ENCODE results near the gene PHIP.

Gene PHIP

GRCh38 chr6:78916411-78916810, 161.6 kb downstream of the PHIP start (continued):
- TF ChIP-seq ZNF510 (tag by site-specific recombination; IDR thresholded peaks at IDR 0.05; ENCODE audit: insufficient replicate concordance), result no peak

GRCh38 chr6:78911218-78911940, 166.7 kb downstream of the PHIP start:
- no peaks in the 10 kb centered on the region for H3K9me3 ChIP-seq (ENCODE audit: control insufficient read depth, insufficient read depth, low read depth, low read length)
- no peak overlapping the region for H3K4me3 ChIP-seq (ENCODE audit: low read depth, low read length)
- ChIA-PET POLR2A (no interaction called here), CTCF (interaction anchor here (0.5 to 0.7 kb wide), 2 partner anchors 802 to 886 kb away, joined by 3 to 4 read pairs; no protein-coding TSS in a partner anchor)
- TF ChIP-seq ZNF140 (tag by site-specific recombination; IDR thresholded peaks at IDR 0.05) (no peak), ZNF280C (tag by site-specific recombination; IDR thresholded peaks at IDR 0.05) (no peak), ZNF133 (tag by site-specific recombination; IDR thresholded peaks at IDR 0.05) (no peak), ZBTB48 (tag by site-specific recombination; IDR thresholded peaks at IDR 0.05) (no peak)
- H3K4me1 ChIP-seq (ENCODE audit: control insufficient read depth, insufficient read depth, low read length), result no peaks in the 10 kb centered on the region
- peaks cover 0 to 8% of the 10 kb centered on the region in 2 experiments; a peak in 1 of 3 replicates for H3K36me3 ChIP-seq (ENCODE audit: control insufficient read depth in 2 of 2, insufficient read depth in 1 of 2, low read length in 2 of 2)
- no peak overlapping the region for H3K27ac ChIP-seq (ENCODE audit: extremely low read depth, low read depth, low read length)

GRCh38 chr6:78910591-78911171, 167.4 kb downstream of the PHIP start:
- no peaks in the 10 kb centered on the region for H3K4me1 ChIP-seq (ENCODE audit: control insufficient read depth, insufficient read depth, low read length)
- H3K4me3 ChIP-seq (ENCODE audit: low read depth, low read length), result no peak overlapping the region
- H3K36me3 ChIP-seq (ENCODE audit: control insufficient read depth in 2 of 2, insufficient read depth in 1 of 2, low read length in 2 of 2), result peaks cover 0 to 12% of the 10 kb centered on the region in 2 experiments; a peak in 1 of 3 replicates
- no peaks in the 10 kb centered on the region for H3K9me3 ChIP-seq (ENCODE audit: control insufficient read depth, insufficient read depth, low read depth, low read length)
- TF ChIP-seq YY1 (tag by site-specific recombination; IDR thresholded peaks at IDR 0.05) (no peak), ZNF510 (tag by site-specific recombination; IDR thresholded peaks at IDR 0.05; ENCODE audit: insufficient replicate concordance) (no peak), ZFP37 (tag by site-specific recombination; IDR thresholded peaks at IDR 0.05) (no peak), ZIC2 (tag by site-specific recombination; IDR thresholded peaks at IDR 0.05) (no peak)
- POLR2A ChIA-PET, result no interaction called here
- CTCF ChIA-PET, result no interaction called here
- no peak overlapping the region for H3K27ac ChIP-seq (ENCODE audit: extremely low read depth, low read depth, low read length)

- CTCF ChIA-PET, result no interaction called here
- H3K4me1 ChIP-seq (ENCODE audit: control insufficient read depth, insufficient read depth, low read length), result no peaks in the 10 kb centered on the region
- H3K4me3 ChIP-seq (ENCODE audit: low read depth, low read length), result no peak overlapping the region
- no peak overlapping the region for H3K27ac ChIP-seq (ENCODE audit: extremely low read depth, low read depth, low read length)
- H3K36me3 ChIP-seq (ENCODE audit: control insufficient read depth in 2 of 2, insufficient read depth in 1 of 2, low read length in 2 of 2), result peaks cover 0 to 12% of the 10 kb centered on the region in 2 experiments; a peak in 1 of 3 replicates
- POLR2A ChIA-PET, result no interaction called here
- no peaks in the 10 kb centered on the region for H3K9me3 ChIP-seq (ENCODE audit: control insufficient read depth, insufficient read depth, low read depth, low read length)
- TF ChIP-seq ZNF791 (tag by site-specific recombination; IDR thresholded peaks at IDR 0.05) (no peak), ZNF341 (tag by site-specific recombination; IDR thresholded peaks at IDR 0.05; ENCODE audit: low read depth) (no peak), ZNF664 (tag by site-specific recombination; IDR thresholded peaks at IDR 0.05) (no peak), ZNF785 (tag by site-specific recombination; IDR thresholded peaks at IDR 0.05) (no peak), ZNF169 (tag by site-specific recombination; IDR thresholded peaks at IDR 0.05) (no peak), ZNF530 (tag by site-specific recombination; IDR thresholded peaks at IDR 0.05; ENCODE audit: low read depth) (no peak), ZNF692 (tag by site-specific recombination; IDR thresholded peaks at IDR 0.05) (no peak), BCL11B (tag by site-specific recombination; IDR thresholded peaks at IDR 0.05; ENCODE audit: low read depth) (no peak), ZNF2 (tag by site-specific recombination; IDR thresholded peaks at IDR 0.05) (no peak), ZNF394 (tag by site-specific recombination; IDR thresholded peaks at IDR 0.05; ENCODE audit: borderline replicate concordance) (no peak), SP7 (tag by site-specific recombination; IDR thresholded peaks at IDR 0.05) (no peak), MZF1 (tag by site-specific recombination; IDR thresholded peaks at IDR 0.05; ENCODE audit: borderline replicate concordance) (no peak), ZBTB49 (tag by site-specific recombination; IDR thresholded peaks at IDR 0.05; ENCODE audit: low read depth) (no peak), ZBTB8A (tag by site-specific recombination; IDR thresholded peaks at IDR 0.05) (no peak), ZNF837 (tag by site-specific recombination; IDR thresholded peaks at IDR 0.05) (no peak), ZEB2 (tag by site-specific recombination; IDR thresholded peaks at IDR 0.05) (no peak)
Measured at GRCh38 chr6:78910010-78910409, 168.0 kb downstream of the PHIP start.

Measured in HEK293 (cell line).